NB4 (cell line): ENCODE results near the gene KCNJ2.

Source experiments
- CTCF ChIP-seq: IDR thresholded peaks from one replicate; pipeline ENCODE4 v1.5.1; 2012; ENCODE audit warnings: low read depth, low read length
- MAX ChIP-seq: IDR thresholded peaks from 2 replicates; pipeline ENCODE4 v1.6.1; 2011; ENCODE audit warnings: low read depth, low read length
- MYC ChIP-seq: IDR thresholded peaks from 2 replicates; pipeline ENCODE4 v1.6.1; 2011; ENCODE audit warnings: low read depth, low read length
- POLR2A ChIP-seq: IDR thresholded peaks from 2 replicates; pipeline ENCODE4 v1.6.1; 2011; ENCODE audit warnings: mild to moderate bottlenecking; ENCODE audit not compliant: insufficient read length; ENCODE audit errors: extremely low read depth

- TF ChIP-seq CTCF (no peak), POLR2A (no peak), MYC (no peak), MAX (no peak)
Observed at GRCh38 chr17:70171159-70171558, 1.8 kb downstream of the KCNJ2 start.
